ENCODE results near the gene ACOT4.
"Not testable (repeated sequence)": the region's sequence is repeated elsewhere in the genome, so short reads cannot be mapped to it uniquely, and the experiment has no call there.

Gene ACOT4

DNA sequence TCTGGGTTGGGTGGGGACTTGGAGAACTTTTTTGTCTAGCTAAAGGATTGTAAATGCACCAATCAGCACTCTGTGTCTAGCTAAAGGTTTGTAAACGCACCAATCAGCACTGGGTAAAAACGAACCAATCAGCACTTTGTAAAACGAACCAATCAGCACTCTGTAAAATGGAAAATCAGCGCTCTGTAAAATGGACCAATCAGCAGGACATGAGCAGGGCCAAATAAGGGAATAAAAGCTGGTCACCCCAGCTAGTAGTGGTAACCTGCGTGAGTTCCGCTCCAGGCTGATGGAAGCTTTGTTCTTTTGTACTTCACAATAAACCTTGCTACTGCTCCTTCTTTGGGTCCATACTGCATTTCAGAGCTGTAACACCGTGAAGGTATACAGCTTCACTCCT lies 24.3 kb upstream of the ACOT4 start:
- H3K4me3 ChIP-seq (ENCODE audit: low read depth, low read length), result no peak overlapping the region
- TF ChIP-seq, protein P1, sequence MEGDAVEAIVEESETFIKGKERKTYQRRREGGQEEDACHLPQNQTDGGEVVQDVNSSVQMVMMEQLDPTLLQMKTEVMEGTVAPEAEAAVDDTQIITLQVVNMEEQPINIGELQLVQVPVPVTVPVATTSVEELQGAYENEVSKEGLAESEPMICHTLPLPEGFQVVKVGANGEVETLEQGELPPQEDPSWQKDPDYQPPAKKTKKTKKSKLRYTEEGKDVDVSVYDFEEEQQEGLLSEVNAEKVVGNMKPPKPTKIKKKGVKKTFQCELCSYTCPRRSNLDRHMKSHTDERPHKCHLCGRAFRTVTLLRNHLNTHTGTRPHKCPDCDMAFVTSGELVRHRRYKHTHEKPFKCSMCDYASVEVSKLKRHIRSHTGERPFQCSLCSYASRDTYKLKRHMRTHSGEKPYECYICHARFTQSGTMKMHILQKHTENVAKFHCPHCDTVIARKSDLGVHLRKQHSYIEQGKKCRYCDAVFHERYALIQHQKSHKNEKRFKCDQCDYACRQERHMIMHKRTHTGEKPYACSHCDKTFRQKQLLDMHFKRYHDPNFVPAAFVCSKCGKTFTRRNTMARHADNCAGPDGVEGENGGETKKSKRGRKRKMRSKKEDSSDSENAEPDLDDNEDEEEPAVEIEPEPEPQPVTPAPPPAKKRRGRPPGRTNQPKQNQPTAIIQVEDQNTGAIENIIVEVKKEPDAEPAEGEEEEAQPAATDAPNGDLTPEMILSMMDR (IDR thresholded peaks at IDR 0.05; ENCODE audit: insufficient read depth, low read length, missing control alignments), result no peak
- CTCF ChIA-PET, result interaction anchor here (0.9 to 5.3 kb wide), 3 partner anchors 57 to 66 kb away, joined by 3 to 27 read pairs (median 4); no protein-coding TSS in a partner anchor
- POLR2A ChIA-PET, result no interaction called here
- no peak for DNase-seq (ENCODE audit: low read depth, low spot score)

DNA sequence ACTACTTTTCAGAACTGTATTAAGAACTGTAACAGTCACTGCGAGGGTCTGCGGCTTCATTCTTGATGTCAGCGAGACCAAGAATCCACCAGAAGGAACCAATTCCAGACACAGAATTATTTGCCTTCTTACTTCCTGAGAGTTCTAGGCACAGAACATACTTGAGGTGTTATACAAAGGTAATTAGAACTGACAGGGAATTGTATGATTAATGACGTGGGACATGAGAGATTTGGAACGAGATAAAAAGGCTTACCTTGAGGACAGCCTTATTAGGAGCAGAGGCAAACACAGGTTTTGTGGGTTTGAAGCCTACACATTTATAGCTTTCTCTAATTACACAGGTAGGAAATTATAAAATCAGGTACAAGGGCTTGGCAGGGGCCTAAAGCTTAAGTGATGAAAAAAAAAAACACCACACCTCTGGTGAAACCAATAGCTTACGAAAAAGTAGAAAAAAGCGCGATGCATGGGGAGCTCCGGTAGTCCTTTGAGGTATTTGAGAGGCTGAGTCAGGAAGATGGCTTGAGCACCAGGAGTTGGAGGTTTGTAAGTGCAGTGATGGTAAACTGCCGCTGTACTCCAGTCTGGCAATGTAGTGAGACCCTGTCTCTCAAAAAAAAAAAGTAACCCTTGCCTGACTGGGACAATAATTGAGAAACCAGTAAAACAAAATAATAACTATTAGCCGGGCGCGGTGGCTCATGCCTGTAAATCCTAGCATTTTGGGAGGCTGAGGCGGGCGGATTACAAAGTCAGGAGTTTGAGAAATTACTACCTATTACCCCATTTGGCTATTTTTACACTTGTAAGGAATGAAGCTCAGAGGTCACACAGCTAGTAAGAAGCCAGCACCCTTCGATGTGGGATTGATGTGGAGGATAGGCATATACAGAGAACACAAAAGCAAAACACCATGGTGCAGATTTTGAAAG lies 23.5 kb upstream of the ACOT4 start:
- peak overlapping the region; percentile 68 for H3K4me3 ChIP-seq (ENCODE audit: low read depth, low read length)
- DNase-seq (ENCODE audit: low read depth, low spot score), result no peak
- POLR2A ChIA-PET, result interaction anchor here (0.6 to 1.3 kb wide), 7 partner anchors 45 to 514 kb away, joined by 3 to 7 read pairs (median 4); partner anchors contain the start of gene RIOX1
- TF ChIP-seq, protein P1 (IDR thresholded peaks at IDR 0.05; ENCODE audit: insufficient read depth, low read length, missing control alignments), result no peak
- CTCF ChIA-PET, result interaction anchor here (0.6 to 5.3 kb wide), 9 partner anchors 29 to 108 kb away, joined by 3 to 27 read pairs (median 4); no protein-coding TSS in a partner anchor

DNA sequence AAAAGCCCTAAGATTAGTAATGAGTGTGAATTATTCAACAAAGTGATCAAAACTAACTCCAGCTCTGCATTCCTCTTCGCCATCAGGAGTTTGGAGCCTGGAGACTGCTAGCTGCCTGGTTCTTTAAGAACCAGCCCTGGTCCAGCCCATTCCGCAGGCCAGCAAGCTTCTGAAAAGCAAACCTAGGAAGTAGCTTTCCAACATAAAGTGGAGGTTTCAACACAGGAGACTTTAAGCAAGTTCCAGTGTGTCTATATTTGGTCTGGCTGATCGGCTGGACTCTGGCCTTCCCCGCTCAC lies 22.8 kb upstream of the ACOT4 start:
- DNase-seq (ENCODE audit: low read depth, low spot score), result not testable (repeated sequence)
- ChIA-PET CTCF (interaction anchor here (0.6 to 5.3 kb wide), 7 partner anchors 29 to 72 kb away, joined by 3 to 27 read pairs (median 5); no protein-coding TSS in a partner anchor), POLR2A (interaction anchor here (0.6 to 1.3 kb wide), 6 partner anchors 44 to 236 kb away, joined by 3 to 7 read pairs (median 4); partner anchors contain the start of gene RIOX1)
- peak overlapping the region; percentile 68 for H3K4me3 ChIP-seq (ENCODE audit: low read depth, low read length)

DNA sequence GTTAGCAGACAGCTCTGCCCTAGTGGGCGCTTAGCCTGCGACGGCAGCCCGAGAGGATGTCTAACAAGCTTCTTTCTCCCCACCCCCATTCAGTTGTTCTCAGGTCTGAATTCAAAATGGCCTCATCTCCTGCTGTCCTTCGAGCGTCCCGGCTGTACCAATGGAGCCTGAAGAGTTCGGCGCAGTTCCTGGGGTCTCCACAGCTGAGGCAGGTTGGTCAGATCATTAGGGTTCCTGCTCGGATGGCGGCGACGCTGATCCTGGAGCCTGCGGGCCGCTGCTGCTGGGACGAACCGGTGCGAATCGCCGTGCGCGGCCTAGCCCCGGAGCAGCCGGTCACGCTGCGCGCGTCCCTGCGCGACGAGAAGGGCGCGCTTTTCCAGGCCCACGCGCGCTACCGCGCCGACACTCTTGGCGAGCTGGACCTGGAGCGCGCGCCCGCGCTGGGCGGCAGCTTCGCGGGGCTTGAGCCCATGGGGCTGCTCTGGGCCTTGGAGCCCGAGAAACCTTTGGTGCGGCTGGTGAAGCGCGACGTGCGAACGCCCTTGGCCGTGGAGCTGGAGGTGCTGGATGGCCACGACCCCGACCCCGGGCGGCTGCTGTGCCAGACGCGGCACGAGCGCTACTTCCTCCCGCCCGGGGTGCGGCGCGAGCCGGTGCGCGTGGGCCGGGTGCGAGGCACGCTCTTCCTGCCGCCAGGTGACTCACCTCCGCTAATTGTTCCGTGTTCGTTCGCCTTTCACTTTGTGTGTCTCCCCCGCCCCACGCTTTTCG lies 22.3 kb upstream of the ACOT4 start, which contains the start of gene ACOT2:
ACOT2 (plus strand) TSS at position 29 of the 774 bp plus-strand sequence; CDS start at position 57, 28 bp downstream.
- ChIA-PET POLR2A (interaction anchor here (0.6 to 1.3 kb wide), 6 partner anchors 44 to 236 kb away, joined by 3 to 7 read pairs (median 4); partner anchors contain the start of gene RIOX1), CTCF (interaction anchor here (0.6 to 5.3 kb wide), 10 partner anchors 21 to 75 kb away, joined by 3 to 27 read pairs (median 4); no protein-coding TSS in a partner anchor)
- TF ChIP-seq, protein P1 (IDR thresholded peaks at IDR 0.05; ENCODE audit: insufficient read depth, low read length, missing control alignments), result peak; percentile 38
- H3K4me3 ChIP-seq (ENCODE audit: low read depth, low read length), result peak within 1 kb of the TSS; percentile 68
- DNase-seq (ENCODE audit: low read depth, low spot score), result peak; percentile 72

DNA sequence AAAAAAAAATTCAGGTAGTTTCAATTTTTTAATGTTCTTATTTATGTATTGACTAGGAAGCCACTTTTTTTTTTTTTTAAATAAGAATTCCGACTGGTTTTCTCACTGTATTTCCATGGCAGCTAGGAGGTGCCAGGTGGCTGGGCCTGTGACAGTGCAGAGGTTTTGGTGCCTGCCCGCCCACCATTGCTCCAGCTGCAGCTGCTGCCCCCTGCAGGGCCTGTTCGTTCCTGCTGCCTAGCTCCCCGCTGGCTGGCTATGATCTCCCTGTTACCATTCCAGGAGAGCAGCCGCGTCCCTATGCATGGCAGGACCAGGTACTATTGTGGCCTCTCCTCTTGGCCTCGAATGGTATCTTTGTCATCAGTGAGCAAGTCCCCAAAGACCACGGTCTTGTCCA lies 20.8 kb upstream of the ACOT4 start:
- TF ChIP-seq, protein P1 (IDR thresholded peaks at IDR 0.05; ENCODE audit: insufficient read depth, low read length, missing control alignments), result peak; percentile 28
- POLR2A ChIA-PET, result interaction anchor here (1.0 kb wide), 1 partner anchor 80 kb away, joined by 4 read pairs; the partner anchor contains the start of gene RIOX1
- CTCF ChIA-PET, result interaction anchor here (0.7 to 5.3 kb wide), 8 partner anchors 11 to 400 kb away, joined by 3 to 27 read pairs (median 4); no protein-coding TSS in a partner anchor
- not testable (repeated sequence) for DNase-seq (ENCODE audit: low read depth, low spot score); H3K4me3 ChIP-seq (ENCODE audit: low read depth, low read length)

DNA sequence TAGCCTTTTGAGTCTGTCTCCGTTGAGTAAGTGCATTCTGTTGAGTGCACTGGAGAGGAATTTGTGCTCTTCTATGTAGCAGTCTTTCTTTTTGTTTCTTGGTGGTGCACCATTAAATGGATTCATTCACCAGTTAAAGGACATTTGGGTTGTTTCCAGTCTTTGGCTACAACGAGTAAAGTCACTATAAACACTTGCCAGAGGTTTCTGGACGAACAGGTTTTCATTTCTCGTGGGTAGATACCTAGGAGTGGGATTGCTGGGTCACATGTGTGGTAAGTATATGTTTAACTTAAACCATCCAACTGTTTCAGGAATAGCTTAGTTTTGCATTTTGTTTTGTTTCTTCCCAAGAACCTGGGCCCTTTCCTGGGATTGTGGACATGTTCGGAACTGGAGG lies 18.6 kb upstream of the ACOT4 start:
- POLR2A ChIA-PET; DNase-seq (ENCODE audit: low read depth, low spot score); CTCF ChIA-PET; H3K4me3 ChIP-seq (ENCODE audit: low read depth, low read length): not testable (repeated sequence)

DNA sequence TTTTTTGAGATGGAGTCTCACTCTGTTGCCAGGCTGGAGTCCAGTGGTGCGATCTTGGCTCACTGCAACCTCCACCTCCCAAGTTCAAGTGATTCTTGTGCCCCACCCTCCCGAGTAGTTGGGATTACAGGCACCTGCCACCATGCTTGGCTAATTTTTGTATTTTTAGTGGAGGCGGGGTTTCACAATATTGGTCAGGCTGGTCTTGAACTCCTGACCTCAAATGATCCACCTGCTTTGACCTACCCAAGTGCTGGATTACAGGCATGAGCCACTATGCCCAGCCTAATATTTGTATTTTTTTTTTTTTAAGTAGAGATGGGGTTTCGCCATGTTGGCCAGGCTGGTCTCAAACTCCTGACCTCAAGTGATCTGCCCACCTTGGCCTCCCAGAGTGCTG lies 17.9 kb upstream of the ACOT4 start:
- H3K4me3 ChIP-seq (ENCODE audit: low read depth, low read length); DNase-seq (ENCODE audit: low read depth, low spot score); POLR2A ChIA-PET; CTCF ChIA-PET: not testable (repeated sequence)

DNA sequence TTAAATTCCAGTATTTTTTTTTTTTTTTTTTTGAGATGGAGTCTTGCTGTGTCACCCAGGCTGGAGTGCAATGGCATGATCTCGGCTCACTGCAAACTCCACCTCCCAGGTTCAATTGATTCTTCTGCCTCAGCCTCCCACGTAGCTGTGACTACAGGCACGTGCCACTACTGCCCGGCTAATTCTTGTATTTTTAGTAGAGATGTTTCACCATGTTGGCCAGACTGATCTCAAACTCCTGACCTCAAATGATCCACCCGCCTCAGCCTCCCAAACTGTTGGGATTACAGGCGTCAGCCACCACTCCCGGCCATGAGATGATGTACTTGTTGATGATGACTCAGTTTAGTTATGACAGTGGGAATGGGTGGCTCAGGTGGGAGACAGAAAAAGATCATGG lies 17.4 kb upstream of the ACOT4 start:
- DNase-seq (ENCODE audit: low read depth, low spot score); H3K4me3 ChIP-seq (ENCODE audit: low read depth, low read length); POLR2A ChIA-PET; CTCF ChIA-PET: not testable (repeated sequence)

Measured in AG04449 (cell line).